ENCODE results near the gene MFSD6.

MFSD6 gene

GRCh38 chr2:190443778-190444481 is 35.8 kb downstream of the MFSD6 start:
- Histone ChIP-seq H3K27ac (ENCODE audit: low read depth, low read length) (no peak overlapping the region), H3F3A (ENCODE audit: control insufficient read depth, insufficient read depth) (no peaks in the 10 kb centered on the region), H3K9me3 (ENCODE audit: control insufficient read depth, insufficient read depth, low read length) (no peaks in the 10 kb centered on the region), H3K4me2 (ENCODE audit: low read length) (no peak overlapping the region), H4K20me1 (ENCODE audit: control insufficient read depth, insufficient read depth, low read depth, low read length) (no peaks in the 10 kb centered on the region), H3K79me2 (ENCODE audit: control insufficient read depth, low read length) (peaks cover 66% of the 10 kb centered on the region), H3K9me2 (replicated peaks; ENCODE audit: control insufficient read depth, low read length) (no peaks in the 10 kb centered on the region), H3K4me1 (ENCODE audit: control insufficient read depth, low read length) (peaks cover 15% of the 10 kb centered on the region), H3K36me3 (ENCODE audit: control insufficient read depth, low read length) (no peaks in the 10 kb centered on the region), H3K27me3 (ENCODE audit: control insufficient read depth, low read length) (no peaks in the 10 kb centered on the region), H3K4me3 (ENCODE audit: low read length) (no peak overlapping the region)
- TF ChIP-seq EZH2phosphoT487 (IDR thresholded peaks at IDR 0.05; ENCODE audit: borderline replicate concordance, low read length) (no peak), CTCF (IDR thresholded peaks at IDR 0.05; ENCODE audit: low read depth, low read length, poor library complexity, severe bottlenecking) (no peak)

GRCh38 chr2:190444976-190445375 is 36.8 kb downstream of the MFSD6 start:
- H3K9me2 ChIP-seq (replicated peaks; ENCODE audit: control insufficient read depth, low read length), result no peaks in the 10 kb centered on the region
- peaks cover 13% of the 10 kb centered on the region for H3K4me1 ChIP-seq (ENCODE audit: control insufficient read depth, low read length)
- no peaks in the 10 kb centered on the region for H3K36me3 ChIP-seq (ENCODE audit: control insufficient read depth, low read length)
- no peak overlapping the region for H3K27ac ChIP-seq (ENCODE audit: low read depth, low read length)
- H3K4me2 ChIP-seq (ENCODE audit: low read length), result no peak overlapping the region
- no peak overlapping the region for H3K4me3 ChIP-seq (ENCODE audit: low read length)
- H3F3A ChIP-seq (ENCODE audit: control insufficient read depth, insufficient read depth), result no peaks in the 10 kb centered on the region
- TF ChIP-seq EZH2phosphoT487 (IDR thresholded peaks at IDR 0.05; ENCODE audit: borderline replicate concordance, low read length) (no peak), CTCF (IDR thresholded peaks at IDR 0.05; ENCODE audit: low read depth, low read length, poor library complexity, severe bottlenecking) (no peak)
- H3K79me2 ChIP-seq (ENCODE audit: control insufficient read depth, low read length), result peaks cover 59% of the 10 kb centered on the region
- no peaks in the 10 kb centered on the region for H4K20me1 ChIP-seq (ENCODE audit: control insufficient read depth, insufficient read depth, low read depth, low read length)
- H3K9me3 ChIP-seq (ENCODE audit: control insufficient read depth, insufficient read depth, low read length), result no peaks in the 10 kb centered on the region
- H3K27me3 ChIP-seq (ENCODE audit: control insufficient read depth, low read length), result no peaks in the 10 kb centered on the region

GRCh38 chr2:190446193-190446592 is 38.0 kb downstream of the MFSD6 start:
- H3K79me2 ChIP-seq (ENCODE audit: control insufficient read depth, low read length), result peaks cover 52% of the 10 kb centered on the region
- no peak overlapping the region for H3K4me3 ChIP-seq (ENCODE audit: low read length)
- H3K27ac ChIP-seq (ENCODE audit: low read depth, low read length), result no peak overlapping the region
- no peaks in the 10 kb centered on the region for H4K20me1 ChIP-seq (ENCODE audit: control insufficient read depth, insufficient read depth, low read depth, low read length)
- TF ChIP-seq CTCF (IDR thresholded peaks at IDR 0.05; ENCODE audit: low read depth, low read length, poor library complexity, severe bottlenecking) (no peak), EZH2phosphoT487 (IDR thresholded peaks at IDR 0.05; ENCODE audit: borderline replicate concordance, low read length) (no peak)
- no peaks in the 10 kb centered on the region for H3K9me2 ChIP-seq (replicated peaks; ENCODE audit: control insufficient read depth, low read length)
- H3K27me3 ChIP-seq (ENCODE audit: control insufficient read depth, low read length), result no peaks in the 10 kb centered on the region
- H3K36me3 ChIP-seq (ENCODE audit: control insufficient read depth, low read length), result no peaks in the 10 kb centered on the region
- H3F3A ChIP-seq (ENCODE audit: control insufficient read depth, insufficient read depth), result no peaks in the 10 kb centered on the region
- no peaks in the 10 kb centered on the region for H3K9me3 ChIP-seq (ENCODE audit: control insufficient read depth, insufficient read depth, low read length)
- H3K4me2 ChIP-seq (ENCODE audit: low read length), result no peak overlapping the region
- peaks cover 4% of the 10 kb centered on the region; the same call in 1 of the 2 replicates for H3K4me1 ChIP-seq (ENCODE audit: control insufficient read depth, low read length)
